GM23248 (cell line): ENCODE measurements around the gene ENAH. TPM values are rescaled to one million over a fixed set of nuclear protein-coding genes. Genes with fewer than 3 reads are reported as not detected.

Experiments used
- DNase-seq: peaks from one replicate; pipeline ENCODE4 v3.0.0-alpha.2; 2015
- H2AFZ ChIP-seq: fragments of 200-600 bp; sonication (generic); 2 replicates; pipeline ENCODE4 v1.6.1; 2016; ENCODE audit warnings: antibody characterized with exemption
- H3F3A ChIP-seq: fragments of 200-600 bp; sonication (generic); 2 replicates; pipeline ENCODE4 v1.6.1; 2016; ENCODE audit warnings: mild to moderate bottlenecking, antibody characterized with exemption, mixed run types; ENCODE audit not compliant: insufficient read depth
- H3K27ac ChIP-seq: fragments of 200-600 bp; sonication (generic); 2 replicates; pipeline ENCODE4 v1.5.1; 2016; ENCODE audit warnings: mild to moderate bottlenecking
- H3K27me3 ChIP-seq: fragments of 200-600 bp; sonication (generic); replicated peaks from 2 replicates; pipeline ENCODE4 v1.6.1; 2016; ENCODE audit warnings: mild to moderate bottlenecking; ENCODE audit not compliant: insufficient read depth
- H3K36me3 ChIP-seq: fragments of 200-600 bp; sonication (generic); 2 replicates; pipeline ENCODE4 v1.6.1; 2016; ENCODE audit warnings: low read depth, mild to moderate bottlenecking
- H3K4me1 ChIP-seq: fragments of 200-600 bp; sonication (generic); 2 replicates; pipeline ENCODE4 v1.6.1; 2016; ENCODE audit warnings: mild to moderate bottlenecking; ENCODE audit not compliant: insufficient read depth
- H3K4me2 ChIP-seq: fragments of 200-600 bp; sonication (generic); one replicate; pipeline ENCODE4 v1.6.1; 2016; ENCODE audit warnings: mild to moderate bottlenecking; ENCODE audit not compliant: unreplicated experiment
- H3K4me3 ChIP-seq: fragments of 200-600 bp; sonication (generic); 2 replicates; pipeline ENCODE4 v1.5.1; 2016; ENCODE audit warnings: mild to moderate bottlenecking
- H3K79me2 ChIP-seq: fragments of 200-600 bp; sonication (generic); 2 replicates; pipeline ENCODE4 v1.6.1; 2016; ENCODE audit warnings: mild to moderate bottlenecking; ENCODE audit not compliant: insufficient read depth
- H3K9ac ChIP-seq: fragments of 200-600 bp; sonication (generic); 2 replicates; pipeline ENCODE4 v1.6.1; 2016; ENCODE audit warnings: mild to moderate bottlenecking
- H3K9me2 ChIP-seq: fragments of 200-600 bp; sonication (generic); 2 replicates; pipeline ENCODE4 v1.6.1; 2016; ENCODE audit warnings: mixed run types, mild to moderate bottlenecking, moderate library complexity; ENCODE audit not compliant: insufficient read depth
- H3K9me3 ChIP-seq: fragments of 200-600 bp; sonication (generic); one replicate; pipeline ENCODE4 v1.6.1; 2017; ENCODE audit warnings: low read depth
- H4K20me1 ChIP-seq: fragments of 200-600 bp; sonication (generic); 2 replicates; pipeline ENCODE4 v1.6.0; 2016; ENCODE audit not compliant: insufficient read depth
- EZH2 ChIP-seq: fragments of 200-600 bp; sonication (generic); IDR thresholded peaks from 2 replicates; pipeline ENCODE4 v1.6.1; 2018; ENCODE audit warnings: antibody characterized with exemption, mild to moderate bottlenecking; ENCODE audit not compliant: insufficient read depth, poor library complexity, severe bottlenecking
- EZH2phosphoT487 ChIP-seq: fragments of 200-600 bp; sonication (generic); IDR thresholded peaks from 2 replicates; pipeline ENCODE4 v1.6.1; 2018; ENCODE audit warnings: antibody characterized with exemption, moderate library complexity, mild to moderate bottlenecking, low read depth; ENCODE audit not compliant: insufficient read depth
- WGBS, 2 experiments: methylation state at CpG; one replicate each; pipeline ENCODE4 v1.1.6; 2015 to 2017; ENCODE audit warnings: low lambda C conversion rate in 2 of 2, low coverage in 1 of 2; ENCODE audit errors: missing lambda C conversion rate in 2 of 2; 5-methylcytosine and 5-hydroxymethylcytosine counted together
- in situ Hi-C: fragments of 300-500 bp; cut with MboI; formaldehyde crosslinking; loops from 2 replicates; pipeline ENCODE4 v1.15.0; 2020
- polyA plus RNA-seq: library from polyadenylated mRNA; unstranded; fragments of >200 nt; fragmentation: Nextera tagmentation; extraction: Ambion mirVana; gene quantifications from 2 replicates; pipeline ENCODE4 v1.2.1, GENCODE V29; 2016
- total RNA-seq: library from RNA; depleted of rRNA; stranded (reverse); fragments of >200 nt; shearing (Covaris generic); gene quantifications from 2 replicates; pipeline ENCODE4 v1.2.3, GENCODE V29; 2014

The ENAH gene
- total and polyA plus RNA-seq, 2 experiments from 2014 or later: 40.1 to 125 TPM

DNA sequence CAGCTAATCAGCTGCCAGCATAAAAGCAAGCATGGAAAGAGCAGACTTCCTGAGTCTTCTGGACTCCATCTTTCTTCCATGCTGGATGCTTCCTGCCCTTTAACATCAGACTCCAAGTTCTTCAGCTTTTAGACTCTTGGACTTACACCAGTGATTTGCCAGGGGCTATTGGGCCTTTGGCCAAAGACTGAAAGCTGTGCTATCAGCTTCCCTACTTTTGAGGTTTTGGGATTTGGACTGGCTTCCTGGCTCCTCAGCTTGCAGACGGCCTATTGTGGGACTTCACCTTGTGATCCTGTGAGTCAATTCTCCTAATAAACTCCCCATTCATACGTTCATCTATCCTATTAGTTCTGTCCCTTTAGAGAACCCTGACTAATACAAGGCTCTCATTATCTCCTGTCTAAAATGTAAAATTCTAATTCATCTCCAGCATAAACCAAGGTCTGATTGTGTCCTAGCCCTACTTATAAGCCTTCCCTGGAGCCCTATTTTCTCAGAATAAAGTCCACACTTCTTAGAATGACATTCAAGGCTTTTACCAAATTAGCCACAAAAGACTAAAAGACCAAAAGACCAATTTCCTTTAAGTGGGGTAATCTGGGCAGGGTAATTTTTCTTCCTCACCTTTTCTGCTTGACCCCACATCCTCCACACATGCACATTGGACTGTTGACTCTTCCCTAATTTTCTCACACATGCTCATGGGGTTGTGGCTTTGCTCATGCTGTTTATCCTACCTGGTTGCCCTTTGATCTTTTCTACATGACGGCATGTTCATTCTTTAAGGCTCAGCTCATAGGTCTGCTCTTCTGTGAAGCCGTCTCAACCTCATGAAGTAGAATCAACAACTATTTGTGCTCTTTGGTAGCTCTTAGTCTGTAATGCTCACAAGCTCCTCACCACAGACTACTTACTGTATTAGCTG lies 18.1 kb upstream of the ENAH start:
- DNase-seq: no peak
- H3K4me2 ChIP-seq: no peak overlapping the region
- H3K27me3 ChIP-seq: no peaks in the 10 kb centered on the region
- no peak for TF ChIP-seq EZH2phosphoT487
- TF ChIP-seq EZH2: no peak
- no peak overlapping the region for H2AFZ ChIP-seq
- in situ Hi-C loops: no loop called here
- 76 to 77% methylated on average over 4 of the region's 4 CpGs for WGBS, 2 experiments
- no peaks in the 10 kb centered on the region for H4K20me1 ChIP-seq
- H3K4me1 ChIP-seq: no peaks in the 10 kb centered on the region
- H3K9ac ChIP-seq: no peak overlapping the region
- no peaks in the 10 kb centered on the region for H3K79me2 ChIP-seq
- no peaks in the 10 kb centered on the region for H3F3A ChIP-seq
- H3K36me3 ChIP-seq: no peaks in the 10 kb centered on the region
- H3K27ac ChIP-seq: no peak overlapping the region
- no peak overlapping the region for H3K4me3 ChIP-seq
- H3K9me3 ChIP-seq: no peaks in the 10 kb centered on the region
- H3K9me2 ChIP-seq: no peaks in the 10 kb centered on the region

DNA sequence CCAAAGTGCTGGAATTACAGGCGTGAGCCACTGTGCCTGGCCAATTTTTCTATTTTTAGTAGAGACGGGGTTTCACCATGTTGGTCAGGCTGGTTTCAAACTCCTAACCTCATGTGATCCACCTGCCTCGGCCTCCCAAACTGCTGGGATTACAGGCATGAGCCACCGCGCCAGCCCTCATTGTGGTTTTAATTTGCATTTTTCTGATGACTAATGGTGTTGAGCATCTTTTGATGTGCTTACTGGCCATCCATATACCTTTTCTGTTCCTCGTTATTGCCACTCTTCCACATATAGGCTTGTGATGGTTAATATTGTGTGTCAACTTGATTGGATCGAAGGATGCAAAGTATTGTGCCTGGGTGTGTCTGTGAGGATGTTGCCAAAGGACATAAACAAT lies 17.4 kb upstream of the ENAH start:
- H3K4me3 ChIP-seq: no peak overlapping the region
- no peaks in the 10 kb centered on the region for H3K9me2 ChIP-seq
- TF ChIP-seq EZH2: no peak
- TF ChIP-seq EZH2phosphoT487: no peak
- in situ Hi-C loops: no loop called here
- no peaks in the 10 kb centered on the region for H3K36me3 ChIP-seq
- no peak overlapping the region for H3K27ac ChIP-seq
- no peak overlapping the region for H3K4me2 ChIP-seq
- H3K79me2 ChIP-seq: no peaks in the 10 kb centered on the region
- no peak overlapping the region for H2AFZ ChIP-seq
- 85 to 91% methylated on average over 7 of the region's 7 CpGs for WGBS, 2 experiments
- H3K9me3 ChIP-seq: no peaks in the 10 kb centered on the region
- no peak for DNase-seq
- no peaks in the 10 kb centered on the region for H3F3A ChIP-seq
- no peak overlapping the region for H3K9ac ChIP-seq
- H4K20me1 ChIP-seq: no peaks in the 10 kb centered on the region
- no peaks in the 10 kb centered on the region for H3K4me1 ChIP-seq
- no peaks in the 10 kb centered on the region for H3K27me3 ChIP-seq

DNA sequence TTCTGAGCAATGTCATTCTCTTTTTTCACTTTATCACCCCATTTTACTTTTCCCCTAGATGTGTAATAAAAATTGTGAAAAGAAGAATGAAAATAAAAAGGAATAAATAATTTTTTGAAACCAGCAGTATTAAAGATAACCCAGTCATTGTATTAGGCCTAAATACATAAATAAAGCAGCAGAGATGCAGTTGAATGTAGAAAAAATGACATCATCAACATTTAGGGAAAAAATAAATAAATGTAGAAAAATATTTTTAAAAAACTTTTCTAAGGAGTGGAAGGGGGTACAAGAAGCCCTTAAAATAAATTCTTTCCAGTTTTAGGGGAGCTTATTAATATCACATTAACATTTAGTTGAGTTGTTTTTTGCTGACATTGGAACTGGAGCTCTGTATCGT lies 15.3 kb upstream of the ENAH start:
- Histone ChIP-seq H2AFZ (no peak overlapping the region), H3K27ac (no peak overlapping the region), H3K4me1 (no peaks in the 10 kb centered on the region), H3K9me2 (no peaks in the 10 kb centered on the region), H3K79me2 (no peaks in the 10 kb centered on the region), H3K9me3 (no peaks in the 10 kb centered on the region), H3K4me3 (no peak overlapping the region), H3K36me3 (no peaks in the 10 kb centered on the region), H3F3A (no peaks in the 10 kb centered on the region), H3K9ac (no peak overlapping the region), H3K27me3 (no peaks in the 10 kb centered on the region), H3K4me2 (no peak overlapping the region), H4K20me1 (no peaks in the 10 kb centered on the region)
- in situ Hi-C loops: no loop called here
- TF ChIP-seq EZH2phosphoT487: no peak
- no peak for TF ChIP-seq EZH2
- DNase-seq: no peak
- 96 to 97% methylated on average over 1 of the region's 1 CpG for WGBS, 2 experiments

DNA sequence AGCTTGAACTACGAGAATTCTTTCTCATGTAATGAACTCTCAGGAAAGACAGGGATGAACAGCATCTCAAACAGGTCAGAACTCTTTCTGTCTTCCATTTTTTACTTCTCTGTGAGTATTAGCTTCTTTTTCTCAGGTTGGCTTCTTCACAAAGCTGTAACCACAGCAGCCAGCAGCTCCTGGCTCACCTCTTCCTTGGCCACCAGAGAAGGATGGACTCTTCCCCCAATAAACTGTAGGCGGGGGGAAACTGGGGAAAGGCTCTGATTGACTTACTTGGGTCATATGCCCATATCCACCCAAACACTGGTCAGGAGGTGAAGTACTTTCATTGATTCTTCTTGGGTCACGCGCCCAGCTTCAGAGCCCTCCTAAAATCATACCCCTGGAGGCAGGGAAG lies 14.4 kb upstream of the ENAH start:
- Histone ChIP-seq H3K36me3 (no peaks in the 10 kb centered on the region), H3K9ac (no peak overlapping the region), H3K4me3 (no peak overlapping the region), H3F3A (no peaks in the 10 kb centered on the region), H3K9me3 (no peaks in the 10 kb centered on the region), H2AFZ (no peak overlapping the region), H3K4me1 (no peaks in the 10 kb centered on the region), H4K20me1 (no peaks in the 10 kb centered on the region), H3K27ac (no peak overlapping the region), H3K79me2 (no peaks in the 10 kb centered on the region), H3K4me2 (no peak overlapping the region), H3K9me2 (no peaks in the 10 kb centered on the region), H3K27me3 (no peaks in the 10 kb centered on the region)
- TF ChIP-seq EZH2phosphoT487 (no peak), EZH2 (no peak)
- DNase-seq: no peak
- in situ Hi-C loops: no loop called here
- 83 to 98% methylated on average over 4 of the region's 4 CpGs for WGBS, 2 experiments
